ENCODE results near the gene PNLIP.

Gene PNLIP

GRCh38 chr10:116602648-116603400, 57.1 kb downstream of the PNLIP start:
- 90% methylated on average over 10 of the region's 10 CpGs for WGBS
- Histone ChIP-seq H3K9ac (ENCODE audit: low read depth, low read length) (no peak overlapping the region), H3K9me3 (ENCODE audit: insufficient read depth, low read depth, low read length) (no peaks in the 10 kb centered on the region), H3K4me3 (ENCODE audit: low read length) (no peak overlapping the region), H3K27ac (ENCODE audit: low read depth, low read length) (no peak overlapping the region), H3K36me3 (ENCODE audit: insufficient read depth, low read length) (no peaks in the 10 kb centered on the region), H3K27me3 (ENCODE audit: insufficient read depth, low read length) (no peaks in the 10 kb centered on the region), H3K4me1 (ENCODE audit: insufficient read depth, low read length) (no peaks in the 10 kb centered on the region)

GRCh38 chr10:116606061-116606483, 60.3 kb downstream of the PNLIP start:
- H3K9ac ChIP-seq (ENCODE audit: low read depth, low read length), result no peak overlapping the region
- peaks cover 14% of the 10 kb centered on the region for H3K27me3 ChIP-seq (ENCODE audit: insufficient read depth, low read length)
- H3K4me3 ChIP-seq (ENCODE audit: low read length), result no peak overlapping the region
- H3K4me1 ChIP-seq (ENCODE audit: insufficient read depth, low read length), result no peaks in the 10 kb centered on the region
- H3K27ac ChIP-seq (ENCODE audit: low read depth, low read length), result no peak overlapping the region
- H3K36me3 ChIP-seq (ENCODE audit: insufficient read depth, low read length), result no peaks in the 10 kb centered on the region
- 82% methylated on average over 8 of the region's 8 CpGs for WGBS
- H3K9me3 ChIP-seq (ENCODE audit: insufficient read depth, low read depth, low read length), result no peaks in the 10 kb centered on the region

DNA sequence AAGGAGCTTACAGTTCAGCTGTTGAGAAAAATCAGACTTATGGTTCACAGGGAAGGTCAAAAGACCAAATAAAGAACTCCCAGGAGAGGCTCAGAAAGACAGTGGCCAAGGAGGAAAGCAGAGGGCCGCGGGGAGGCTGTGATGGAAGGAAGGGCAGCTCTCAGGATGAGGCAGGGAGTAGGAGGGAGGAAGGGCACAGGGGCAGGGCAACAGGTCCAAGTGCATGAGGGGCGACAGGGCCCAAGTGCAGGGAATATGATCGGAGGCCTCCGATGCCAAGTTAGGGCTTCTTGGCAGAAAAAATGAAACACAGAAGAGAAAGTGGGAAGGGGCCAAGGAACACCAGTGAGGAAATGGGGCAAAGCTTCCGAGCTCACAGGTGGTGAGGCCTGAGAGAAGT, 61.6 kb downstream of the PNLIP start:
- Histone ChIP-seq H3K4me1 (ENCODE audit: insufficient read depth, low read length) (no peaks in the 10 kb centered on the region), H3K4me3 (ENCODE audit: low read length) (no peak overlapping the region), H3K27ac (ENCODE audit: low read depth, low read length) (no peak overlapping the region), H3K27me3 (ENCODE audit: insufficient read depth, low read length) (peaks cover 14% of the 10 kb centered on the region), H3K9ac (ENCODE audit: low read depth, low read length) (no peak overlapping the region), H3K9me3 (ENCODE audit: insufficient read depth, low read depth, low read length) (no peaks in the 10 kb centered on the region), H3K36me3 (ENCODE audit: insufficient read depth, low read length) (no peaks in the 10 kb centered on the region)
- WGBS, result 90% methylated on average over 6 of the region's 6 CpGs

DNA sequence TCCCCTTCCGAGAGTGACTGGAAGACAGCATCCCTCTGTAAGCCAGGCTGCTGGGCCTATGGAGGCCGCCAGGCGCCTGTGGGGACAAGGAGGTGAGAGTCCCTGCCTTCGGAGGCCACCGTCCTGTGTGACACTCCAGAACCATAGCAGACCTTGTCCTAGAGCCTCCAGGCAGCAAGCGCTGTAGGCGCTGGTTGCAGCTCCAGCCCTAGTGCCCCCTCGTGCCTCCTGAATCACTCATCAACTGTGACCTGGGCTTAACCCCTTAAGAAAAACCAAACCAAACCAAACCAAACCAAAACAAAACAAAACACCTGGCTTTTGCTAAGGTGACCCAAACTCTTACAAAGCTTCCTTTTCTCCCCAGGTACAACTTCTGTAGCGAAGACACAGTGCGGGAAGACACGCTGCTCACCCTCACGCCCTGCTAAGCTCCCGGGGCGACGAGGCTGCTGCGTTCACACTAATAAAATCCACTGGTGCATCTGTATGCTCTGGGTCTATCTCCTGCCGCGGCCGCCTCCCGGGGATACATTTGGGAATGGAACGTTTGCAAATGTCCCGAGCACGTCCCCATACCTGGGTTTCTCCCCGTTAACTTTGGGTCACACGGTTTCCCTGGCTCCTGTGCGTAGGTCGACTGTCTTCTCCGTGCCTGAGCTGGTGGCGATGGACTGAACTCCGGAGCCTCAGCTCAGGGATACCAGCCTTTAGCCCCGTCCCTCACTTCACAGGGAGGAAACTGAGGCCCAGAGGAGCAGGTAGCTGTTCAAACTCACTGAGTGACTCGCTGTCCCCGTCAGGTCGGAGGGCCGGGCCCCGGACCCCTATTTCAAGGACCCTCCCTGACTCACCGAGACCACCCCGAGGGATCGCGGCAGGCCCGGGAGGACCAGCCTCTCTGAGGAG, 63.2 kb downstream of the PNLIP start:
- no peaks in the 10 kb centered on the region for H3K36me3 ChIP-seq (ENCODE audit: insufficient read depth, low read length)
- peak overlapping the region; percentile 80 for H3K4me3 ChIP-seq (ENCODE audit: low read length)
- no peaks in the 10 kb centered on the region for H3K4me1 ChIP-seq (ENCODE audit: insufficient read depth, low read length)
- no peaks in the 10 kb centered on the region for H3K9me3 ChIP-seq (ENCODE audit: insufficient read depth, low read depth, low read length)
- 18% methylated on average over 41 of the region's 41 CpGs for WGBS
- H3K27me3 ChIP-seq (ENCODE audit: insufficient read depth, low read length), result peaks cover 14% of the 10 kb centered on the region
- peak overlapping the region; percentile 72 for H3K9ac ChIP-seq (ENCODE audit: low read depth, low read length)
- no peak overlapping the region for H3K27ac ChIP-seq (ENCODE audit: low read depth, low read length)

DNA sequence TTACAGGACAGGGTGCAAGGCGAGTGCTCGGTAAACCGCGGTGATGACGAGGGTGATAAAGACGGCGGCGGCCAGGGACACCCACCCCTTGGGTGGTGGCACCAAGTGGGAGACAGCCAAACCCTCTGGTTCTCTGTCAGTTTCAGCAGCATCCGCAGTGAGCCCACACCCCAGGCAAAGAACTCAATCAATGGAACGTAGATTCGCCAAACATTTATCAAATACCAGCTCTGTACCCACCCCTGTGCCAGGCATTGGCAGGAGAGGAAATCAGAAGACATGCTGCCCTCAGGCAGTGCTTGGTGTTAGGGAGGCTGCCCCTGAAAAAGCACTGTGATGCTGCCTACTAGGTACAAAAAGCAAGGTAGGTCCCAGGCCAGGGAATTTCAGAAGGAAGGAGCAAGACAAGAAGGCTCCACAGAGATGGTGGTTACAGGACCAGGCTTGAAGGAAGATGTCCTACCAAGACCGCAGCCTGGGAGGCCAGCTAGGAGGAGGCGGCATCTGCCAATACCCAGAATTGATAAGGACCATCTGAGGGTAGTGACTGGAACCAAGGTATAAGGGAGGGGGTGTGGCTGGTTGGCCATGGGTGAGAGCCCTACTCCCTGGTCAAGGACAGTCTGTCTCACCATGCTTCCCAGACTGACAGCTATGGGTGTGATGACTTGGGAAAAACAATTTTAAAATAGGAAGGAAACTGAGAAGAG, 64.9 kb downstream of the PNLIP start:
- Histone ChIP-seq H3K9me3 (ENCODE audit: insufficient read depth, low read depth, low read length) (no peaks in the 10 kb centered on the region), H3K27ac (ENCODE audit: low read depth, low read length) (no peak overlapping the region), H3K9ac (ENCODE audit: low read depth, low read length) (no peak overlapping the region), H3K36me3 (ENCODE audit: insufficient read depth, low read length) (no peaks in the 10 kb centered on the region), H3K4me1 (ENCODE audit: insufficient read depth, low read length) (no peaks in the 10 kb centered on the region), H3K27me3 (ENCODE audit: insufficient read depth, low read length) (peaks cover 14% of the 10 kb centered on the region), H3K4me3 (ENCODE audit: low read length) (no peak overlapping the region)
- WGBS, result 96% methylated on average over 13 of the region's 13 CpGs

GRCh38 chr10:116611153-116611545, 65.4 kb downstream of the PNLIP start:
- no peaks in the 10 kb centered on the region for H3K4me1 ChIP-seq (ENCODE audit: insufficient read depth, low read length)
- H3K27ac ChIP-seq (ENCODE audit: low read depth, low read length), result no peak overlapping the region
- no peak overlapping the region for H3K4me3 ChIP-seq (ENCODE audit: low read length)
- WGBS, result 90% methylated on average over 3 of the region's 3 CpGs
- H3K9me3 ChIP-seq (ENCODE audit: insufficient read depth, low read depth, low read length), result no peaks in the 10 kb centered on the region
- H3K27me3 ChIP-seq (ENCODE audit: insufficient read depth, low read length), result peaks cover 14% of the 10 kb centered on the region
- H3K9ac ChIP-seq (ENCODE audit: low read depth, low read length), result no peak overlapping the region
- no peaks in the 10 kb centered on the region for H3K36me3 ChIP-seq (ENCODE audit: insufficient read depth, low read length)

- H3K27ac ChIP-seq (ENCODE audit: low read depth, low read length), result no peak overlapping the region
- no peak overlapping the region for H3K4me3 ChIP-seq (ENCODE audit: low read length)
- H3K36me3 ChIP-seq (ENCODE audit: insufficient read depth, low read length), result no peaks in the 10 kb centered on the region
- 96% methylated on average over 7 of the region's 8 CpGs for WGBS
- H3K9me3 ChIP-seq (ENCODE audit: insufficient read depth, low read depth, low read length), result no peaks in the 10 kb centered on the region
- no peak overlapping the region for H3K9ac ChIP-seq (ENCODE audit: low read depth, low read length)
- peaks cover 14% of the 10 kb centered on the region for H3K27me3 ChIP-seq (ENCODE audit: insufficient read depth, low read length)
- no peaks in the 10 kb centered on the region for H3K4me1 ChIP-seq (ENCODE audit: insufficient read depth, low read length)
These were observed 66.5 kb downstream of the PNLIP start for GRCh38 chr10:116612107-116612769.

DNA sequence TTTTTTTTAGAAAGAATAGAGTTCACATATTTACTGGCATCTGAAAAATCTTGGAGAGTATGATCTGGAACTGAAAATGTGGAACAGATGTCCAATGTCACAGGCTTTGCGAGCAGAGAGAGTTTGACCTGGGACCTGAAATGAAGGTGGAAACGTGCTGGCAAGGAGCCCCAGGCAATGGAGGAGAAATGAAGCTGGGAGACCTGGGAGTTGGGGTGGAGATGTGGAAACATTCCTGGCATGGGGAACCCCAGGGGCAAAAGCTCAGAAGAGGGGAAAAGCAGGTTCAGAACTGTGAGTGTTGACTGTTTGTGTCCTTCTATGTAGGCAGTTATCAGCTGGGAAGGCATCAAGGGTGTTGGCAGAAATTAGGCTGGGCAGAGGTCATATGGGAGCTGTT, 67.7 kb downstream of the PNLIP start:
- WGBS, result 92% methylated on average over 2 of the region's 2 CpGs
- H3K4me1 ChIP-seq (ENCODE audit: insufficient read depth, low read length), result no peaks in the 10 kb centered on the region
- peaks cover 11% of the 10 kb centered on the region for H3K27me3 ChIP-seq (ENCODE audit: insufficient read depth, low read length)
- H3K4me3 ChIP-seq (ENCODE audit: low read length), result no peak overlapping the region
- H3K27ac ChIP-seq (ENCODE audit: low read depth, low read length), result no peak overlapping the region
- H3K36me3 ChIP-seq (ENCODE audit: insufficient read depth, low read length), result no peaks in the 10 kb centered on the region
- H3K9ac ChIP-seq (ENCODE audit: low read depth, low read length), result no peak overlapping the region
- no peaks in the 10 kb centered on the region for H3K9me3 ChIP-seq (ENCODE audit: insufficient read depth, low read depth, low read length)

GRCh38 chr10:116614796-116615195, 69.1 kb downstream of the PNLIP start:
- Histone ChIP-seq H3K9ac (ENCODE audit: low read depth, low read length) (no peak overlapping the region), H3K9me3 (ENCODE audit: insufficient read depth, low read depth, low read length) (no peaks in the 10 kb centered on the region), H3K4me1 (ENCODE audit: insufficient read depth, low read length) (no peaks in the 10 kb centered on the region), H3K27ac (ENCODE audit: low read depth, low read length) (no peak overlapping the region), H3K27me3 (ENCODE audit: insufficient read depth, low read length) (no peaks in the 10 kb centered on the region), H3K36me3 (ENCODE audit: insufficient read depth, low read length) (no peaks in the 10 kb centered on the region), H3K4me3 (ENCODE audit: low read length) (no peak overlapping the region)
- WGBS, result 24% methylated on average over 2 of the region's 2 CpGs

DNA sequence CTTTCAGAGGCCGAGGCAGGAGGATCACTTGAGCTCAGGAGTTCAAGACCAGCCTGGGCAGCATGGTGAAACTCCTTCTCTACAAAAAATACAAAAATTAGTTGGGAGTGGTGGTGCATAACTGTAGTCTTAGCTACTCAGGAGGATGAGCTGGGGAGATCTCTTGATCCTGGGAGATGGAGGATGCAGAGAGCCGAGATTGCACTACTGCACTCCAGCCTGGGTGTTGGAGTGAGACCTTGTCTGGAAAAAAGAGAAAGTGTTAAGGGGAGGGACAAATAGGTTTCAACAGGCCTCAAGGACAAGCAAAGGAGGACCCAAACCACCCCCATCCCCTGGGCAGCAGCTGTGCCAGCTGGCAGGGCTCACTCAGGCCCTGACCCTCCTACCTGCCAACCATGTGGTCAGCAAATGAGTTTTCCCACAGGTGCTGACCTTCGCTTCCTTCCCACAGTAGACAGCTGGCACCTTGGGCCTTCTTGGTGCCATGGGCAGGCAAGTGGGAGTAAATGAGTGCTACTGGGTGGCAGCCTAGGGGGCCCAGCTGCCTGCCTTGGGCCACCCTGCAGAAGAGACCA, 69.6 kb downstream of the PNLIP start:
- H3K9ac ChIP-seq (ENCODE audit: low read depth, low read length), result no peak overlapping the region
- WGBS, result 93% methylated on average over 3 of the region's 3 CpGs

More for the DNA sequence above, 69.6 kb downstream of the PNLIP start:
- Histone ChIP-seq H3K4me3 (ENCODE audit: low read length) (no peak overlapping the region), H3K27me3 (ENCODE audit: insufficient read depth, low read length) (no peaks in the 10 kb centered on the region), H3K9me3 (ENCODE audit: insufficient read depth, low read depth, low read length) (no peaks in the 10 kb centered on the region), H3K36me3 (ENCODE audit: insufficient read depth, low read length) (no peaks in the 10 kb centered on the region), H3K4me1 (ENCODE audit: insufficient read depth, low read length) (no peaks in the 10 kb centered on the region), H3K27ac (ENCODE audit: low read depth, low read length) (no peak overlapping the region)
